ENCODE data around the gene PNPLA1. TPM values are rescaled to one million over a fixed set of nuclear protein-coding genes. Genes with fewer than 3 reads are reported as not detected.
A peak's percentile ranks its signal among the peaks of the same experiment; 100 is the strongest.

PNPLA1 gene
- total RNA-seq, 1 experiment from 2014 or later: not detected

DNA sequence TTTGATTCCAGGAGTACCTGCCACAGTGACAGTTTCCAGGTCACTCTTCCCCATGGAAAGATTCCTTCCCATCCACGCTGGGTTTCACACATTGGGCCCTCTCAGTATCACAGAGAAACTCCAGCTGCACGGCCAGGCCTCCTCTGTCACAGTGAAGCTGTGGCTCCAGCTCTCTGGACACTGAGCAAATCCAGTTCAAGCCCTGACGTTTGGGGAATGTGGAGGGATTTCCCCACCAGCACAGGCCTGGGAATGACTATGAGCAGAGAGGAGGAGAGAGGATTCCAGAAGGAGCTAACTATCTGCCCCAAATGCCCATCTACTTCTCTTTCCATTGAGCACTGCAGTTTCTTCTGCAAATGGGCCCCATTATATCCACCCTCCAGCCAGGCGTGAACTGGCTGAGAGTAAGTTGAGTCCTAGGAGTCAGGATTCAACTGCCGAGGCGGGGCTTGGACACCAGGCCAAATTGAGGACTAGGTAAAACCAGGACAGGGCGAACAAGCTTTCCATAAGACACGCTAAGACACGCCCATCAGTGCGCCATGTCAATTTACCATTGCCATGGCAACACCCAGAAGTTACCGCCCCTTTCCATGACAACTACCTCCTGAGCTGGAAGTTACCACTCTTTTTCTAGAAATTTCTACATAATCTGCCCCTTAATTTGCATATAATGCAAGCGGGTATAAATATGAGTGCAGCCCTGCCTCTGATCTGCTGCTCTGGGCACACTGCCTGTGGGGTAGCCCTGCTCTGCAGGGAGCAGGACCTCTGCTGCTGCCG lies 76.0 kb downstream of the PNPLA1 start:
- no peak overlapping the region for H3K27ac Mint-ChIP-seq
- CTCF ChIA-PET: interaction anchor here (0.6 to 1.4 kb wide), 7 partner anchors 10 to 793 kb away, joined by 3 to 11 read pairs (median 4); no protein-coding TSS in a partner anchor
- peak; percentile 54 for DNase-seq (ENCODE audit: low spot score)
- H3K4me3 Mint-ChIP-seq: no peak overlapping the region
- TF ChIP-seq, protein P1, sequence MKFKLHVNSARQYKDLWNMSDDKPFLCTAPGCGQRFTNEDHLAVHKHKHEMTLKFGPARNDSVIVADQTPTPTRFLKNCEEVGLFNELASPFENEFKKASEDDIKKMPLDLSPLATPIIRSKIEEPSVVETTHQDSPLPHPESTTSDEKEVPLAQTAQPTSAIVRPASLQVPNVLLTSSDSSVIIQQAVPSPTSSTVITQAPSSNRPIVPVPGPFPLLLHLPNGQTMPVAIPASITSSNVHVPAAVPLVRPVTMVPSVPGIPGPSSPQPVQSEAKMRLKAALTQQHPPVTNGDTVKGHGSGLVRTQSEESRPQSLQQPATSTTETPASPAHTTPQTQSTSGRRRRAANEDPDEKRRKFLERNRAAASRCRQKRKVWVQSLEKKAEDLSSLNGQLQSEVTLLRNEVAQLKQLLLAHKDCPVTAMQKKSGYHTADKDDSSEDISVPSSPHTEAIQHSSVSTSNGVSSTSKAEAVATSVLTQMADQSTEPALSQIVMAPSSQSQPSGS (CRISPR knock-in tag; IDR thresholded peaks at IDR 0.05; ENCODE audit: borderline replicate concordance, low read depth): no peak
- POLR2A ChIA-PET: interaction anchor here (0.7 kb wide), 1 partner anchor 425 kb away, joined by 3 read pairs; no protein-coding TSS in a partner anchor
- H3K36me3 Mint-ChIP-seq: no peaks in the 10 kb centered on the region
- ATAC-seq: peak; percentile 79
- peaks cover 13% of the 10 kb centered on the region for H3K4me1 Mint-ChIP-seq
- H3K27me3 Mint-ChIP-seq (ENCODE audit: low read depth): 0 out of 2 replicates have a peak, but pooled peaks cover under 1% of the 10 kb centered on the region
- no peaks in the 10 kb centered on the region for H3K9me3 Mint-ChIP-seq

DNA sequence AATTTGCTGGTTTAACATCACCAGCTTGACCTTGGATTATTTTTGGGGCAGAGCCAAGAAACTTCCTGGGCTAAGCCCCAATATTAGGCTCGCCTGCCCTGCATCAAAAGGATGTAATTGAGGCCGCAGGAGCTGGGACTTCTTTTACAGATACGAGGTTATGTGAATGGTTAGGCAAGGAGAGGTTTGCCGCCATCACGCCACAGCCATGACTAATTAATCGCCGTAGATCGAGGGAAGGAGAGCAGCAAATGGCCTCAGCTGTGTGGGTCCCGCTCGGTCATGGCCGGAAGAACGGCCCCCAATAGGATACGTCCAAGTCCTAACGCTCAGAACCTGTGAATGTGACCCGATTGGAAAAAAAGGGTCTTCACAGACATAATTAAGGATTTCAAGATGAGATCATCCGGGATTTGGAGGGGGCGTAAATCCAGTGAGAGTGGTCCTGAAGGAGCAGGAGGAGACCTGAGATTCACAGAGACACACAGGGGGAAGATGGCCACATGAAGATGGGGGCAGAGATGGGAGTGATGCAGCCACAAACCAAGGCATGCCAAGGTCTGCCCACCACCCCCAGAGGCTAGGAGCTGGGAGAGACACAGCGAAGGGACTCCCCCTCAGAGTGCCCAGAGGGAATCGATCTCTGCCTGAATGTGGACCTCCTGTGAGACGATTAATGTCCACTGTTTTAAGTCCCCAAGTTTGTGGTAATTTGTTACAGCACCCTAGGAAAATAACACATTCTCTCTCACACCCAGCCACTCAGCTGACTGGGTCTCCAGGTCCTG lies 76.8 kb downstream of the PNPLA1 start:
- TF ChIP-seq GRHL2 (CRISPR knock-in tag; IDR thresholded peaks at IDR 0.05; ENCODE audit: insufficient replicate concordance, severe bottlenecking) (no peak), EMX1 (CRISPR knock-in tag; IDR thresholded peaks at IDR 0.05) (no peak), NFYB (CRISPR knock-in tag; conservative IDR thresholded peaks at IDR 0.05; ENCODE audit: low read depth) (no peak), ZNF232 (CRISPR knock-in tag; IDR thresholded peaks at IDR 0.05) (no peak), SMAD3 (CRISPR knock-in tag; IDR thresholded peaks at IDR 0.05; ENCODE audit: borderline replicate concordance) (no peak), RORB (CRISPR knock-in tag; IDR thresholded peaks at IDR 0.05) (no peak), ATF1 (CRISPR knock-in tag; IDR thresholded peaks at IDR 0.05) (no peak), FOXJ3 (CRISPR knock-in tag; IDR thresholded peaks at IDR 0.05; ENCODE audit: borderline replicate concordance) (no peak), ZNF219 (CRISPR knock-in tag; IDR thresholded peaks at IDR 0.05; ENCODE audit: borderline replicate concordance) (no peak), ZNF121 (CRISPR knock-in tag; IDR thresholded peaks at IDR 0.05) (no peak), FOXK1 (CRISPR knock-in tag; IDR thresholded peaks at IDR 0.05) (no peak), JAZF1 (CRISPR knock-in tag; IDR thresholded peaks at IDR 0.05) (no peak), TEAD1 (CRISPR knock-in tag; IDR thresholded peaks at IDR 0.05) (no peak), TP53 (CRISPR knock-in tag; IDR thresholded peaks at IDR 0.05) (no peak), HMGA2 (CRISPR knock-in tag; IDR thresholded peaks at IDR 0.05) (no peak)
- TF ChIP-seq, protein P2, sequence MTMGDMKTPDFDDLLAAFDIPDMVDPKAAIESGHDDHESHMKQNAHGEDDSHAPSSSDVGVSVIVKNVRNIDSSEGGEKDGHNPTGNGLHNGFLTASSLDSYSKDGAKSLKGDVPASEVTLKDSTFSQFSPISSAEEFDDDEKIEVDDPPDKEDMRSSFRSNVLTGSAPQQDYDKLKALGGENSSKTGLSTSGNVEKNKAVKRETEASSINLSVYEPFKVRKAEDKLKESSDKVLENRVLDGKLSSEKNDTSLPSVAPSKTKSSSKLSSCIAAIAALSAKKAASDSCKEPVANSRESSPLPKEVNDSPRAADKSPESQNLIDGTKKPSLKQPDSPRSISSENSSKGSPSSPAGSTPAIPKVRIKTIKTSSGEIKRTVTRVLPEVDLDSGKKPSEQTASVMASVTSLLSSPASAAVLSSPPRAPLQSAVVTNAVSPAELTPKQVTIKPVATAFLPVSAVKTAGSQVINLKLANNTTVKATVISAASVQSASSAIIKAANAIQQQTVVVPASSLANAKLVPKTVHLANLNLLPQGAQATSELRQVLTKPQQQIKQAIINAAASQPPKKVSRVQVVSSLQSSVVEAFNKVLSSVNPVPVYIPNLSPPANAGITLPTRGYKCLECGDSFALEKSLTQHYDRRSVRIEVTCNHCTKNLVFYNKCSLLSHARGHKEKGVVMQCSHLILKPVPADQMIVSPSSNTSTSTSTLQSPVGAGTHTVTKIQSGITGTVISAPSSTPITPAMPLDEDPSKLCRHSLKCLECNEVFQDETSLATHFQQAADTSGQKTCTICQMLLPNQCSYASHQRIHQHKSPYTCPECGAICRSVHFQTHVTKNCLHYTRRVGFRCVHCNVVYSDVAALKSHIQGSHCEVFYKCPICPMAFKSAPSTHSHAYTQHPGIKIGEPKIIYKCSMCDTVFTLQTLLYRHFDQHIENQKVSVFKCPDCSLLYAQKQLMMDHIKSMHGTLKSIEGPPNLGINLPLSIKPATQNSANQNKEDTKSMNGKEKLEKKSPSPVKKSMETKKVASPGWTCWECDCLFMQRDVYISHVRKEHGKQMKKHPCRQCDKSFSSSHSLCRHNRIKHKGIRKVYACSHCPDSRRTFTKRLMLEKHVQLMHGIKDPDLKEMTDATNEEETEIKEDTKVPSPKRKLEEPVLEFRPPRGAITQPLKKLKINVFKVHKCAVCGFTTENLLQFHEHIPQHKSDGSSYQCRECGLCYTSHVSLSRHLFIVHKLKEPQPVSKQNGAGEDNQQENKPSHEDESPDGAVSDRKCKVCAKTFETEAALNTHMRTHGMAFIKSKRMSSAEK (CRISPR knock-in tag; IDR thresholded peaks at IDR 0.05; ENCODE audit: borderline replicate concordance): no peak
- TF ChIP-seq, protein P3, sequence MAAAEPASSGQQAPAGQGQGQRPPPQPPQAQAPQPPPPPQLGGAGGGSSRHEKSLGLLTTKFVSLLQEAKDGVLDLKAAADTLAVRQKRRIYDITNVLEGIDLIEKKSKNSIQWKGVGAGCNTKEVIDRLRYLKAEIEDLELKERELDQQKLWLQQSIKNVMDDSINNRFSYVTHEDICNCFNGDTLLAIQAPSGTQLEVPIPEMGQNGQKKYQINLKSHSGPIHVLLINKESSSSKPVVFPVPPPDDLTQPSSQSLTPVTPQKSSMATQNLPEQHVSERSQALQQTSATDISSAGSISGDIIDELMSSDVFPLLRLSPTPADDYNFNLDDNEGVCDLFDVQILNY (CRISPR knock-in tag; IDR thresholded peaks at IDR 0.05): no peak
- TF ChIP-seq, protein P4, sequence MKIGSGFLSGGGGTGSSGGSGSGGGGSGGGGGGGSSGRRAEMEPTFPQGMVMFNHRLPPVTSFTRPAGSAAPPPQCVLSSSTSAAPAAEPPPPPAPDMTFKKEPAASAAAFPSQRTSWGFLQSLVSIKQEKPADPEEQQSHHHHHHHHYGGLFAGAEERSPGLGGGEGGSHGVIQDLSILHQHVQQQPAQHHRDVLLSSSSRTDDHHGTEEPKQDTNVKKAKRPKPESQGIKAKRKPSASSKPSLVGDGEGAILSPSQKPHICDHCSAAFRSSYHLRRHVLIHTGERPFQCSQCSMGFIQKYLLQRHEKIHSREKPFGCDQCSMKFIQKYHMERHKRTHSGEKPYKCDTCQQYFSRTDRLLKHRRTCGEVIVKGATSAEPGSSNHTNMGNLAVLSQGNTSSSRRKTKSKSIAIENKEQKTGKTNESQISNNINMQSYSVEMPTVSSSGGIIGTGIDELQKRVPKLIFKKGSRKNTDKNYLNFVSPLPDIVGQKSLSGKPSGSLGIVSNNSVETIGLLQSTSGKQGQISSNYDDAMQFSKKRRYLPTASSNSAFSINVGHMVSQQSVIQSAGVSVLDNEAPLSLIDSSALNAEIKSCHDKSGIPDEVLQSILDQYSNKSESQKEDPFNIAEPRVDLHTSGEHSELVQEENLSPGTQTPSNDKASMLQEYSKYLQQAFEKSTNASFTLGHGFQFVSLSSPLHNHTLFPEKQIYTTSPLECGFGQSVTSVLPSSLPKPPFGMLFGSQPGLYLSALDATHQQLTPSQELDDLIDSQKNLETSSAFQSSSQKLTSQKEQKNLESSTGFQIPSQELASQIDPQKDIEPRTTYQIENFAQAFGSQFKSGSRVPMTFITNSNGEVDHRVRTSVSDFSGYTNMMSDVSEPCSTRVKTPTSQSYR (CRISPR knock-in tag; IDR thresholded peaks at IDR 0.05): no peak
- TF ChIP-seq, protein P5, sequence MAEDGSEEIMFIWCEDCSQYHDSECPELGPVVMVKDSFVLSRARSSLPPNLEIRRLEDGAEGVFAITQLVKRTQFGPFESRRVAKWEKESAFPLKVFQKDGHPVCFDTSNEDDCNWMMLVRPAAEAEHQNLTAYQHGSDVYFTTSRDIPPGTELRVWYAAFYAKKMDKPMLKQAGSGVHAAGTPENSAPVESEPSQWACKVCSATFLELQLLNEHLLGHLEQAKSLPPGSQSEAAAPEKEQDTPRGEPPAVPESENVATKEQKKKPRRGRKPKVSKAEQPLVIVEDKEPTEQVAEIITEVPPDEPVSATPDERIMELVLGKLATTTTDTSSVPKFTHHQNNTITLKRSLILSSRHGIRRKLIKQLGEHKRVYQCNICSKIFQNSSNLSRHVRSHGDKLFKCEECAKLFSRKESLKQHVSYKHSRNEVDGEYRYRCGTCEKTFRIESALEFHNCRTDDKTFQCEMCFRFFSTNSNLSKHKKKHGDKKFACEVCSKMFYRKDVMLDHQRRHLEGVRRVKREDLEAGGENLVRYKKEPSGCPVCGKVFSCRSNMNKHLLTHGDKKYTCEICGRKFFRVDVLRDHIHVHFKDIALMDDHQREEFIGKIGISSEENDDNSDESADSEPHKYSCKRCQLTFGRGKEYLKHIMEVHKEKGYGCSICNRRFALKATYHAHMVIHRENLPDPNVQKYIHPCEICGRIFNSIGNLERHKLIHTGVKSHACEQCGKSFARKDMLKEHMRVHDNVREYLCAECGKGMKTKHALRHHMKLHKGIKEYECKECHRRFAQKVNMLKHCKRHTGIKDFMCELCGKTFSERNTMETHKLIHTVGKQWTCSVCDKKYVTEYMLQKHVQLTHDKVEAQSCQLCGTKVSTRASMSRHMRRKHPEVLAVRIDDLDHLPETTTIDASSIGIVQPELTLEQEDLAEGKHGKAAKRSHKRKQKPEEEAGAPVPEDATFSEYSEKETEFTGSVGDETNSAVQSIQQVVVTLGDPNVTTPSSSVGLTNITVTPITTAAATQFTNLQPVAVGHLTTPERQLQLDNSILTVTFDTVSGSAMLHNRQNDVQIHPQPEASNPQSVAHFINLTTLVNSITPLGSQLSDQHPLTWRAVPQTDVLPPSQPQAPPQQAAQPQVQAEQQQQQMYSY (CRISPR knock-in tag; IDR thresholded peaks at IDR 0.05): no peak
- no peak for ATAC-seq
- POLR2A ChIA-PET: no interaction called here
- no peak overlapping the region for H3K4me3 Mint-ChIP-seq
- DNase-seq (ENCODE audit: low spot score): no peak
- no peaks in the 10 kb centered on the region for H3K9me3 Mint-ChIP-seq
- no peaks in the 10 kb centered on the region for H3K27me3 Mint-ChIP-seq (ENCODE audit: low read depth)
- peaks cover 12% of the 10 kb centered on the region for H3K4me1 Mint-ChIP-seq
- no peak overlapping the region for H3K27ac Mint-ChIP-seq
- H3K36me3 Mint-ChIP-seq: no peaks in the 10 kb centered on the region
- CTCF ChIA-PET: interaction anchor here (1.2 to 1.4 kb wide), 4 partner anchors 10 to 207 kb away, joined by 4 to 11 read pairs (median 6); no protein-coding TSS in a partner anchor

Data from WTC11 (cell line).